ENCODE measurements around the gene TRMT1L. TPM values are rescaled to one million over a fixed set of nuclear protein-coding genes. Genes with fewer than 3 reads are reported as not detected.

Gene TRMT1L
- total and polyA plus RNA-seq, 2 experiments from 2014 or later, result 11.7 to 30.8 TPM

GRCh38 chr1:185068341-185068740 lies 88.4 kb downstream of the TRMT1L start:
- Histone ChIP-seq H4K20me1 (replicated peaks; ENCODE audit: insufficient read depth) (0 out of 2 replicates have a peak, but pooled peaks cover 4% of the 10 kb centered on the region), H3K4me1 (ENCODE audit: insufficient read depth) (peaks cover 43% of the 10 kb centered on the region), H3K36me3 (ENCODE audit: insufficient read depth) (no peaks in the 10 kb centered on the region), H3K4me2 (no peak overlapping the region), H3K79me2 (replicated peaks; ENCODE audit: insufficient read depth) (peaks cover 100% of the 10 kb centered on the region), H3K27me3 (ENCODE audit: insufficient read depth) (no peaks in the 10 kb centered on the region), H2AFZ (no peak overlapping the region), H3F3A (replicated peaks; ENCODE audit: low read depth) (no peaks in the 10 kb centered on the region), H3K4me3 (no peak overlapping the region), H3K27ac (ENCODE audit: low read depth) (no peak overlapping the region), H3K9me2 (ENCODE audit: insufficient read depth) (no peaks in the 10 kb centered on the region)
- Mint-ChIP-seq H3K4me3 (no peak overlapping the region), H3K4me1 (peaks cover 47% of the 10 kb centered on the region), H3K27me3 (ENCODE audit: insufficient read depth, low read depth, poor library complexity) (no peaks in the 10 kb centered on the region), H3K36me3 (ENCODE audit: low read depth) (peaks cover 34% of the 10 kb centered on the region), H3K9me3 (peaks cover 2% of the 10 kb centered on the region; the same call in 1 of the 3 replicates), H3K27ac (peak overlapping the region; percentile 2; the same call in 1 of the 2 replicates)
- ATAC-seq (no peak), DNase-seq (ENCODE audit: low spot score) (no peak)
- no peak for TF ChIP-seq CREB1 (CRISPR knock-in tag; IDR thresholded peaks at IDR 0.05; ENCODE audit: low read depth)

Other genes starting within 250 kb of the TRMT1L start
- gene NIBAN1, start 182.4 kb downstream of the TRMT1L start, total RNA-seq (2014; rRNA removed; shearing (Covaris generic)), result 11.1 and 12.3 TPM in 2 replicates
- 3.7 and 5.5 TPM in 2 replicates for gene NIBAN1, start 182.4 kb downstream of the TRMT1L start, polyA plus RNA-seq (2016; fragmentation: Nextera tagmentation; extraction: Ambion mirVana)
- 51.4 and 59.6 TPM in 2 replicates for gene RNF2, start 111.4 kb downstream of the TRMT1L start, total RNA-seq (2014; rRNA removed; shearing (Covaris generic))
- 27.9 and 33.3 TPM in 2 replicates for gene RNF2, start 111.4 kb downstream of the TRMT1L start, polyA plus RNA-seq (2016; fragmentation: Nextera tagmentation; extraction: Ambion mirVana)
- 5.7 TPM in 2 replicates for gene SWT1, start 214 bp upstream of the TRMT1L start, total RNA-seq (2014; rRNA removed; shearing (Covaris generic))
- gene SWT1, start 214 bp upstream of the TRMT1L start, polyA plus RNA-seq (2016; fragmentation: Nextera tagmentation; extraction: Ambion mirVana), result 2.3 and 3.6 TPM in 2 replicates
- gene IVNS1ABP, start 160.3 kb upstream of the TRMT1L start, total RNA-seq (2014; rRNA removed; shearing (Covaris generic)), result 162 TPM in 2 replicates
- 63.1 and 73.5 TPM in 2 replicates for gene IVNS1ABP, start 160.3 kb upstream of the TRMT1L start, polyA plus RNA-seq (2016; fragmentation: Nextera tagmentation; extraction: Ambion mirVana)